Measurements from ENCODE around the gene PTPN14.

Gene PTPN14

GRCh38 chr1:214369364-214369763 lies 182.0 kb downstream of the PTPN14 start:
- no peaks in the 10 kb centered on the region for H3K27me3 ChIP-seq (replicated peaks; ENCODE audit: insufficient read depth, low read length)

GRCh38 chr1:214367841-214368240 lies 183.6 kb downstream of the PTPN14 start:
- H3K4me2 ChIP-seq (ENCODE audit: low read depth, low read length): no peak overlapping the region
- H3F3A ChIP-seq (ENCODE audit: insufficient read depth, low read length): no peaks in the 10 kb centered on the region
- no peak overlapping the region for H3K4me3 ChIP-seq (ENCODE audit: low read length)
- H2AFZ ChIP-seq (ENCODE audit: low read length): no peak overlapping the region
- no peaks in the 10 kb centered on the region for H3K79me2 ChIP-seq (ENCODE audit: low read length)
- TF ChIP-seq EZH2phosphoT487 (IDR thresholded peaks at IDR 0.05; ENCODE audit: low read length) (no peak), EZH2 (optimal IDR thresholded peaks at IDR 0.05; ENCODE audit: low read depth, low read length) (no peak), CTCF (IDR thresholded peaks at IDR 0.05; ENCODE audit: low read length) (no peak)
- H3K27me3 ChIP-seq (replicated peaks; ENCODE audit: insufficient read depth, low read length): no peaks in the 10 kb centered on the region
- H3K4me1 ChIP-seq (ENCODE audit: low read length): no peaks in the 10 kb centered on the region
- H3K9me2 ChIP-seq (replicated peaks; ENCODE audit: insufficient read depth, low read length): no peaks in the 10 kb centered on the region
- no peaks in the 10 kb centered on the region for H3K9me3 ChIP-seq (replicated peaks; ENCODE audit: insufficient read depth, low read length)
- H3K36me3 ChIP-seq (replicated peaks; ENCODE audit: insufficient read depth, low read length): no peaks in the 10 kb centered on the region
- DNase-seq: no peak
- H3K27ac ChIP-seq (ENCODE audit: low read length): no peak overlapping the region
- no peak overlapping the region for H3K9ac ChIP-seq (ENCODE audit: low read length)
- H4K20me1 ChIP-seq (ENCODE audit: insufficient read depth, low read length): no peaks in the 10 kb centered on the region

More at GRCh38 chr1:214369364-214369763, 182.0 kb downstream of the PTPN14 start:
- no peak for DNase-seq
- no peaks in the 10 kb centered on the region for H4K20me1 ChIP-seq (ENCODE audit: insufficient read depth, low read length)
- no peak overlapping the region for H3K4me2 ChIP-seq (ENCODE audit: low read depth, low read length)
- H3K36me3 ChIP-seq (replicated peaks; ENCODE audit: insufficient read depth, low read length): no peaks in the 10 kb centered on the region
- H3K9ac ChIP-seq (ENCODE audit: low read length): no peak overlapping the region
- no peaks in the 10 kb centered on the region for H3K79me2 ChIP-seq (ENCODE audit: low read length)
- no peaks in the 10 kb centered on the region for H3K4me1 ChIP-seq (ENCODE audit: low read length)
- no peak for TF ChIP-seq EZH2phosphoT487 (IDR thresholded peaks at IDR 0.05; ENCODE audit: low read length)
- TF ChIP-seq EZH2 (optimal IDR thresholded peaks at IDR 0.05; ENCODE audit: low read depth, low read length): no peak
- TF ChIP-seq CTCF (IDR thresholded peaks at IDR 0.05; ENCODE audit: low read length): no peak
- no peak overlapping the region for H2AFZ ChIP-seq (ENCODE audit: low read length)
- no peak overlapping the region for H3K27ac ChIP-seq (ENCODE audit: low read length)
- no peak overlapping the region for H3K4me3 ChIP-seq (ENCODE audit: low read length)
- no peaks in the 10 kb centered on the region for H3K9me2 ChIP-seq (replicated peaks; ENCODE audit: insufficient read depth, low read length)
- no peaks in the 10 kb centered on the region for H3F3A ChIP-seq (ENCODE audit: insufficient read depth, low read length)
- H3K9me3 ChIP-seq (replicated peaks; ENCODE audit: insufficient read depth, low read length): no peaks in the 10 kb centered on the region

GRCh38 chr1:214364786-214365295 lies 186.6 kb downstream of the PTPN14 start:
- H3K36me3 ChIP-seq (replicated peaks; ENCODE audit: insufficient read depth, low read length): no peaks in the 10 kb centered on the region
- H3K4me3 ChIP-seq (ENCODE audit: low read length): no peak overlapping the region
- H3K9me2 ChIP-seq (replicated peaks; ENCODE audit: insufficient read depth, low read length): no peaks in the 10 kb centered on the region
- TF ChIP-seq EZH2phosphoT487 (IDR thresholded peaks at IDR 0.05; ENCODE audit: low read length) (no peak), CTCF (IDR thresholded peaks at IDR 0.05; ENCODE audit: low read length) (no peak)
- H3K79me2 ChIP-seq (ENCODE audit: low read length): no peaks in the 10 kb centered on the region
- no peak overlapping the region for H3K9ac ChIP-seq (ENCODE audit: low read length)
- no peak overlapping the region for H2AFZ ChIP-seq (ENCODE audit: low read length)
- DNase-seq: no peak
- H3K27me3 ChIP-seq (replicated peaks; ENCODE audit: insufficient read depth, low read length): no peaks in the 10 kb centered on the region
- H3K4me1 ChIP-seq (ENCODE audit: low read length): no peaks in the 10 kb centered on the region
- no peak overlapping the region for H3K4me2 ChIP-seq (ENCODE audit: low read depth, low read length)
- H4K20me1 ChIP-seq (ENCODE audit: insufficient read depth, low read length): no peaks in the 10 kb centered on the region
- H3K27ac ChIP-seq (ENCODE audit: low read length): no peak overlapping the region
- no peaks in the 10 kb centered on the region for H3K9me3 ChIP-seq (replicated peaks; ENCODE audit: insufficient read depth, low read length)
- H3F3A ChIP-seq (ENCODE audit: insufficient read depth, low read length): no peaks in the 10 kb centered on the region
